ENCODE results near the gene SH3BP1. TPM values are rescaled to one million over a fixed set of nuclear protein-coding genes. Genes with fewer than 3 reads are reported as not detected.
"Not testable (repeated sequence)": the region's sequence is repeated elsewhere in the genome, so short reads cannot be mapped to it uniquely, and the experiment has no call there.

Gene SH3BP1
- total RNA-seq, 1 donor from 2014 or later: 34.1 TPM

DNA sequence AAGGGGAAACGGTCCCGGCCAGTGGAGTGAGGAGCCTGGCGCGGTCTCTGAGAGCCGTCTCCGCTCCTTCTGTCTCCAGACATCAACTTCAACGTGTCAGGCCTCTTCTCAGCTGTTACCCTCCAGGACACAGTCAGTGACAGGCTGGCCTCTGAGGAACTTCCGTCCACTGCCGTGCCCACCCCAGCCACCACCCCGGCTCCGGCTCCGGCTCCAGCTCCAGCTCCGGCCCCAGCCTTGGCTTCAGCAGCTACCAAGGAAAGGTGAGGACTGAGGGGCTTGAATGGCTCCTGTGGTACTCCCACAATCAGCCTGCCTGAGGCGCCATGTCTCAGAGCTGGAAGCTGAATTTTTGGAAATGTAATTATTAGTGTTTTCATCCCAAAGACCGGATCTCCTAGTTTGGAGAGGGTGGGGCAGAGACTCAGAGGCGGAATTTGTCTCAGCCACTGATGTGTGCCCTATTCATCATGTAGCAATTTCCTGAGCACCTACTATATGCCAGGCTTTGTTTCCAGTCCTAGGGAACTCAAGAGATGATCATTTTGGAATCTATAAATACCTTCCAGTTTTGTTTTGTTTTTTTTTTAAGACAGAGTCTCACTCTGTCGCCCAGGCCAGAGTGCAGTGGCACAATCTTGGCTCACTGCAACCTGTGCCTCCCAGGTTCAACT, 11.1 kb downstream of the SH3BP1 start:
- H3K27ac ChIP-seq: no peak overlapping the region
- H3K36me3 ChIP-seq: peaks cover 0 to 41% of the 10 kb centered on the region in 2 donors
- no peak for TF ChIP-seq POLR2A (IDR thresholded peaks at IDR 0.05)
- TF ChIP-seq POLR2AphosphoS5 (IDR thresholded peaks at IDR 0.05; ENCODE audit: insufficient read depth in 1 of 2, low read depth in 1 of 2): no peak
- H3K27me3 ChIP-seq: no peaks in the 10 kb centered on the region
- DNase-seq (ENCODE audit: extremely low spot score in 2 of 2): no peak
- intact Hi-C loops (cut with DNase I): no loop called here
- no peak overlapping the region for H3K4me3 ChIP-seq
- no peaks in the 10 kb centered on the region for H3K4me1 ChIP-seq
- no peaks in the 10 kb centered on the region for H3K9me3 ChIP-seq

DNA sequence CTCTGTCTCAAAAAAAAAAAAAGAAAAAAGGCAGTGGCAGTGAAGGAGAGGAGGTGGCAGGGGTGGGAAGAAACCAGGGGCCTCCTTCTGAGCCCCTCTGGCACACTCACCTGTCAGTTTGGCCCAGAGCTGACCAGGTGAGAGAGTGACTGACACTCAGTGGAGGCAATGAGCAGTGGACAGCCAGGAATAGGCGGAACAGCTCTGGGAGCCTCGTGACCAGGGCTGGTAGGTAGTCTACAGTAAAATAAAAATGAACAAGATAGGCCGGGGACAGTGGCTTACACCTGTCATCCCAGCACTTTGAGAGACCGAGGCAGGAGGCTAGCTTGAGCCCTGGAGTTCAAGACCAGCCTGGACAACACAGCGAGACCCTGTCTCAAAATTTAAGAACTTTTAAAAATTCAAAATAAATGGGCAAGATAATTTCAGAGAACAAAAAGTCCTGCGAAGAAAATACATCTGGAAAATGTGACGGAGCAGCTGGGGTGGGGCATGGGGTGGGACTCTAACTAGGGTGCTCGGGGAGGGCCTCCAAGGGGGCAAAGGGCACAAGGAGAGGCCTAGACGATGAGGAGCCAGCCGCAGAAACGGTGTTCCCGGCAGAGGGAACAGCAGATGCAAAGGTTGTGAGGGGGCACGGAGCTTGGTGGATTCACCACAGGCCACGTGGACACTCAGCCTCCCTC, 15.2 kb downstream of the SH3BP1 start:
- intact Hi-C loops (cut with DNase I): no loop called here
- no peaks in the 10 kb centered on the region for H3K9me3 ChIP-seq
- H3K27ac ChIP-seq: no peak overlapping the region
- no peak overlapping the region for H3K4me3 ChIP-seq
- no peak for DNase-seq (ENCODE audit: extremely low spot score in 2 of 2)
- H3K27me3 ChIP-seq: no peaks in the 10 kb centered on the region
- TF ChIP-seq, protein P1, sequence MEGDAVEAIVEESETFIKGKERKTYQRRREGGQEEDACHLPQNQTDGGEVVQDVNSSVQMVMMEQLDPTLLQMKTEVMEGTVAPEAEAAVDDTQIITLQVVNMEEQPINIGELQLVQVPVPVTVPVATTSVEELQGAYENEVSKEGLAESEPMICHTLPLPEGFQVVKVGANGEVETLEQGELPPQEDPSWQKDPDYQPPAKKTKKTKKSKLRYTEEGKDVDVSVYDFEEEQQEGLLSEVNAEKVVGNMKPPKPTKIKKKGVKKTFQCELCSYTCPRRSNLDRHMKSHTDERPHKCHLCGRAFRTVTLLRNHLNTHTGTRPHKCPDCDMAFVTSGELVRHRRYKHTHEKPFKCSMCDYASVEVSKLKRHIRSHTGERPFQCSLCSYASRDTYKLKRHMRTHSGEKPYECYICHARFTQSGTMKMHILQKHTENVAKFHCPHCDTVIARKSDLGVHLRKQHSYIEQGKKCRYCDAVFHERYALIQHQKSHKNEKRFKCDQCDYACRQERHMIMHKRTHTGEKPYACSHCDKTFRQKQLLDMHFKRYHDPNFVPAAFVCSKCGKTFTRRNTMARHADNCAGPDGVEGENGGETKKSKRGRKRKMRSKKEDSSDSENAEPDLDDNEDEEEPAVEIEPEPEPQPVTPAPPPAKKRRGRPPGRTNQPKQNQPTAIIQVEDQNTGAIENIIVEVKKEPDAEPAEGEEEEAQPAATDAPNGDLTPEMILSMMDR (IDR thresholded peaks at IDR 0.05): no peak
- no peak for TF ChIP-seq POLR2A (IDR thresholded peaks at IDR 0.05)
- TF ChIP-seq POLR2AphosphoS5 (IDR thresholded peaks at IDR 0.05; ENCODE audit: insufficient read depth in 1 of 2, low read depth in 1 of 2): no peak
- peaks cover 14% of the 10 kb centered on the region for H3K4me1 ChIP-seq
- H3K36me3 ChIP-seq: peaks cover 0 to 41% of the 10 kb centered on the region in 2 donors

DNA sequence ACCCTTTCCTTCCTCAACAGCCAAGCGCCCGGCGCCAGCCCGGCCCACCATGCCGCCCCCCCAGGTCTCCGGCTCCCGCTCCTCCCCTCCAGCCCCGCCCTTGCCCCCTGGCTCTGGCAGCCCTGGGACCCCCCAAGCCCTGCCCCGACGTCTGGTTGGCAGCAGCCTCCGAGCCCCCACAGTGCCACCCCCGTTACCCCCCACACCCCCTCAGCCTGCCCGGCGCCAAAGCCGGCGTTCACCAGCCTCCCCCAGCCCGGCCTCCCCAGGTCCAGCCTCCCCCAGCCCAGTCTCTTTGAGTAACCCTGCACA, 15.7 kb downstream of the SH3BP1 start:
- no peaks in the 10 kb centered on the region for H3K27me3 ChIP-seq
- H3K9me3 ChIP-seq: no peaks in the 10 kb centered on the region
- no peak overlapping the region for H3K4me3 ChIP-seq
- intact Hi-C loops (cut with DNase I): no loop called here
- DNase-seq (ENCODE audit: extremely low spot score in 2 of 2): no peak
- peaks cover 19% of the 10 kb centered on the region for H3K4me1 ChIP-seq
- H3K36me3 ChIP-seq: peaks cover 0 to 36% of the 10 kb centered on the region in 2 donors
- TF ChIP-seq, protein P1 (IDR thresholded peaks at IDR 0.05): no peak
- TF ChIP-seq POLR2AphosphoS5 (IDR thresholded peaks at IDR 0.05; ENCODE audit: insufficient read depth in 1 of 2, low read depth in 1 of 2): no peak
- no peak for TF ChIP-seq POLR2A (IDR thresholded peaks at IDR 0.05)
- no peak overlapping the region for H3K27ac ChIP-seq

DNA sequence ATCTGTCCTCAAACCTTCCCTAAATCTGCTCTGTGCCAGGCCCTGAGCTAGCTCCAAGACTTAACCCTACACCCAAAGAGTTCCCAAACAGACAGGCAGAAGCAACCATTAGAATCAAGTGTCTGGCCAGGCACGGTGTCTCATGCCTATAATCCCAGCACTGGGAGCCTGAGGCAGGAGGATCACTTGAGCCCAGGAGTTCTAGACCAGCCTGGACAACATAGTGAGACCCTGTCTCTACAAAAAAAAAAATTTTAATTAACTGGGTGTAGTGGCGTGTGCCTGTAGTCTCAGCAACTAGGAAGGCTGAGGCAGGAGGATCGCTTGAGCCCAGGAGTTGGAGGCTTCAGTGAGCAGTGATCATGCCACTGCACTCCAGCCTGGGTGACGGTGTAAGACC, 17.1 kb downstream of the SH3BP1 start:
- intact Hi-C loops (cut with DNase I); H3K27me3 ChIP-seq; DNase-seq (ENCODE audit: extremely low spot score in 2 of 2): not testable (repeated sequence)

DNA sequence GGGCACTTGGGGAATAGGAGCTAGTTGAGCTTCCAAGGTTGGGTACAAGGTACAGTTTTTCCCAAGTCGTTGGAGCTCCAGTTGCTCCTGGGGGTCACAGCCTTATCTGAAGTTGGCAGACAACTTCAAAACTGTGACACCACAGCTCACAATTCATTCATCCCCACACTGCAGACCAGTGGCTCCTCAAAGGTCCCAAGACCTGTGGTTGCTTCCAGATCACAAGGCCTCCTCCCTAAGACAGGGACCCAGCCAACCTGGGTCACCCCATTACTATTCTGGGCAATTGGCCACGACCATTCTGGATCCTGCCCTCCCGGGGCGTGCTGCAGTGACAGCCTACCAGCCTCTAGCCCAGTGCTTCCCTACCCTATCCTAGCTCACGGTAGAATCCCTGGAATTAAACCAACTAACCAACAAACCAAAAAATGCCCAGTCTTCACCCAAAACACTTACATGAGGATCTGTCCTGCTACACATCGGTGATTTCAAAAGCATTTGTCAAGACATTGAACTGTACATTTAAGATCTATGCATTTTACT, 18.2 kb downstream of the SH3BP1 start:
- H3K9me3 ChIP-seq: no peaks in the 10 kb centered on the region
- peak overlapping the region; percentile 46 to 85 for H3K4me3 ChIP-seq
- H3K36me3 ChIP-seq: peaks cover 0 to 19% of the 10 kb centered on the region in 2 donors
- intact Hi-C loops (cut with DNase I): no loop called here
- TF ChIP-seq POLR2AphosphoS5 (IDR thresholded peaks at IDR 0.05; ENCODE audit: insufficient read depth in 1 of 2, low read depth in 1 of 2): no peak
- no peak for TF ChIP-seq POLR2A (IDR thresholded peaks at IDR 0.05)
- TF ChIP-seq, protein P1 (IDR thresholded peaks at IDR 0.05): no peak
- peaks cover 44% of the 10 kb centered on the region for H3K4me1 ChIP-seq
- DNase-seq (ENCODE audit: extremely low spot score in 2 of 2): no peak
- H3K27ac ChIP-seq: peak overlapping the region; percentile 74
- no peaks in the 10 kb centered on the region for H3K27me3 ChIP-seq

More for the DNA sequence above, 17.1 kb downstream of the SH3BP1 start:
- H3K4me3 ChIP-seq, H3K9me3 ChIP-seq, H3K27ac ChIP-seq: not testable (repeated sequence)
- H3K36me3 ChIP-seq: peaks cover 0 to 23% of the 10 kb centered on the region in 2 donors
- peaks cover 33% of the 10 kb centered on the region for H3K4me1 ChIP-seq
